Activated naive CD4-positive, alpha-beta T cell treated with anti-CD3 and anti-CD28 coated beads, Interleukin-2, amount 50 U/mL, for 72 hours (primary cell): Measurements from ENCODE around the gene RAPGEF5. TPM values are rescaled to one million over a fixed set of nuclear protein-coding genes. Genes with fewer than 3 reads are reported as not detected.

ENCODE experiments used
- ATAC-seq, 2 donors: fragments of 150-1000 bp; cut with Tn5 transposase; 2 replicates each; pipeline ENCODE4 v1.10.0; 2021; ENCODE audit warnings: mild to moderate bottlenecking in 2 of 2, moderate library complexity in 2 of 2
- DNase-seq, 2 donors: peaks; one replicate each; pipeline ENCODE4 v3.0.0; 2021 to 2022; ENCODE audit warnings: low spot score in 2 of 2
- H3K27ac Mint-ChIP-seq, 2 donors: one replicate each; pipeline ENCODE4 v1.8.0; 2022; ENCODE audit warnings: mild to moderate bottlenecking in 2 of 2, mixed read lengths in 2 of 2
- H3K36me3 Mint-ChIP-seq, 2 donors: one replicate each; pipeline ENCODE4 v1.8.0; 2022; ENCODE audit warnings: mixed read lengths in 2 of 2
- H3K9me3 Mint-ChIP-seq, 2 donors: one replicate each; pipeline ENCODE4 v1.8.0; 2022; ENCODE audit warnings: mixed read lengths in 2 of 2
- total RNA-seq, 2 donors: library from RNA; stranded (reverse); gene quantifications; one replicate each; pipeline ENCODE4 v1.2.3, GENCODE V29; 2022

RAPGEF5 gene
- total RNA-seq, 2 donors from 2014 or later = 0.23 to 0.53 TPM

DNA sequence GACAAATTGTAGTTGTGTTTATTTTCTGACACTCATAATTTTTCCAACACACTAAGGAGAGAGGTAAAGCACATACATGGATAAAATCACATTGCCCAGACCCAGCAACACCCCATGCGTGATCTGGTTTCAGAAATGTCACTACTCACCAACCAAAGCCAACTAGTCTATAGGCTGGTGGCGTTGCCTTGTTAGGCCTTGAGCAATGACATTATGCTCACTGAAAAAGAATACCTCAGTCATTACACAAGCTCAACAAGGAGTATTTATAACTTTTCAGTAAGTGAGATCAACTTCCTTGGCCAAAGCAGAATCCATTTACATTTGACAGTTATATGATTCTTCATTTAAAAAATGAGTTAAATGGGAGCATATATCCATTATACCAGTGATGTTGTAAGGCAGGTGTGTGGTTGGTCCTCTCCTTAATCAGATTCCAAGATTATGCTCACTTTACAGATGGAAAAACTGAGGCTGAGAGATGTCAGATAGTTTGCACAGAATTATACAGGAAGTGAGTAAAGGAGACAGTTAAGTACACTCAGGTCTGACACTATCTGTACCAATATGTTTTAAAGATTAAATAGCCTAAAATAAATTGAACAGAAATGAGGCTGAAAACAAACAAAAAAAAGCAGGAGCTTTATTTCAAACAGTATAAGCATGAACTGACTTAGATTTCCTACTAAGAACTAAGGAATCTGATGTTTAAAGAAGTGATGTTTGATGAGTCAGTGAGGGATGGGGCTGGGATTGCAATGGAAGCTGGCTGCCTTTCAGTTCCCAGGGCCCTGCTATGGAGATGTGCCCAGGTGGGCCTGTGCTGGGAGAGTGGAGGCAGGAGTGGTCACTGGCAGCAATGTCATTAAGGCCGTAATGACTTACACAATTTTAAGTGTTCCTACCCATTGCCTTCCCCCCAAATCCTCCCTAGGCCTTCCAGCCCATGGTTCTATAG, 118.3 kb downstream of the RAPGEF5 start:
- no peak for ATAC-seq
- Mint-ChIP-seq H3K27ac (no peak overlapping the region), H3K36me3 (no peaks in the 10 kb centered on the region), H3K9me3 (no peaks in the 10 kb centered on the region)
- DNase-seq = no peak

DNA sequence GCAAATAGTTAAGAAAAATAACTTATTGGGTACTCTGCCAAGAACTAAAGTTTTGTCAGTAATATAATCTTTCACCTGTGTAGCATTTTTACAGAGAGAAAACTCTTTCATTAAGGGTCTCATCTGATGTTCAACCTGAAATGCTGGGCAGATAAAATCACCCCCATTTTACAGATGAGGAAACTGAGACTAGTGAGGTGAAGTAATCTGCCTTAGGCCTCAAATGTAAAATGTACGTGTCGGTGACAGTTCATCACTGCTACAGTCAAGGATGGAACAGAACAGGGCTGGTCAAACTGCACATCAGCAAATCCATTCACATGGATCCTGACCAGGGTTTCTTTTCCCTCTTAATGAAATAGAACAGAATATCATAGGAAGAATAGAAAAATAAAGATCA, 121.8 kb downstream of the RAPGEF5 start:
- Mint-ChIP-seq H3K9me3 (no peaks in the 10 kb centered on the region), H3K27ac (no peak overlapping the region), H3K36me3 (no peaks in the 10 kb centered on the region)
- ATAC-seq = no peak
- no peak for DNase-seq

DNA sequence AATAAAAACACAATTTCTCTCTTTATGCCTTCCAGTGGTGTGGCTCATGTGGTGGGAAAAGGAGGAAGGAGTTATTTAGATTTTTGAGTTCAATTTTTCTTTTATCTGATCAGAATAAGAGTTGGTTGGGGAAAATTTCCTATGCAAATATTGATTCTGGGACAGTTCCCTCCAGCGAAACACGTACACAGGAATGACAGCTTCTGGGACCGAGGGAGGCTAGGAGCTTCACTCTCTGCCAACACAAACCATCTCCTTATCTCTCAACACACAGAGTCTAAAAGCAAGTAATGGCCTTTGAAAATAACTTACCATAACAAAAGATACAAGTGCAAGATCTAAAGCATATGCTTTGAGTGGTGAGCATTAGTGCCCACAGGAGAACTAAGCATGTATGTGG, 122.7 kb downstream of the RAPGEF5 start:
- H3K27ac Mint-ChIP-seq = no peak overlapping the region
- H3K9me3 Mint-ChIP-seq = no peaks in the 10 kb centered on the region
- ATAC-seq (no peak), DNase-seq (no peak)
- no peaks in the 10 kb centered on the region for H3K36me3 Mint-ChIP-seq

DNA sequence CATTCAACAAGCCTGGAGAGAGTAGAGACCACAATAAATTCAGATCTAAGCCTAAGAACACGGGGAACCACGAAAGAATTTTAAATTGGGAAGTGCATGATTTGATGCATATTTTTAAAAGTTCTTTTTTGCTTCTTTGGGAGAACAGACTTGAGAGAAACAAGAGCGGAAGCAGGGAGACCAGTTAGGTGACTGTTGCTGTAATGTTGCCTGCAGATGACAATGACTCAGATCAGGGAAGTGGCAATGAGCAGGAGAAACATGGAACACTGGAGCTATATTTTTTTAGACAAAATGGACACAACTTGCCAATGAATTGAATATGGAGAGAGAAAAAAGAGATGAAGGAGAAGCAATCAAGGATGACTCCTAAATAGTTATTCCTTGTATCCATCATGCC, 125.1 kb downstream of the RAPGEF5 start:
- Mint-ChIP-seq H3K27ac (no peak overlapping the region), H3K9me3 (no peaks in the 10 kb centered on the region), H3K36me3 (no peaks in the 10 kb centered on the region)
- no peak for ATAC-seq
- no peak for DNase-seq

DNA sequence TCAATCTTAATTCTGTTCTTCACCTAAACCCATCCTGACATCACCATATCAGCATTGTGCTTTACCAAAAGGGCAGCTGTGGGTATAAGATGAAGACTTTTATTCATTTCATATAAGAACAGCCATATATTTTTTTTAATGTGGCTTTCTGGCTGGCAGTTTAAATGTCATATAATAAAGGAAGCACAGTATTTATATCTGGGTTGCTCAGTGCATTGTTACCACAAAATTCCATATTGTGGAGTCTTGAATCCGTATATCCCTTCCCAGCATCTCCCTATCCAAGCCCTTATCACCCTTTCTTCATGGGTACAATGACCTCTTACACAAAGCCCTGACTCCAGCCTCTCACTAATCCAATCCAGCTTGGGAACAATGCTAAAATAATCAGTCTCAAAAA, 125.8 kb downstream of the RAPGEF5 start:
- DNase-seq = no peak
- no peak for ATAC-seq
- no peaks in the 10 kb centered on the region for H3K36me3 Mint-ChIP-seq
- H3K27ac Mint-ChIP-seq = no peak overlapping the region
- no peaks in the 10 kb centered on the region for H3K9me3 Mint-ChIP-seq

- Mint-ChIP-seq H3K36me3 (no peaks in the 10 kb centered on the region), H3K9me3 (no peaks in the 10 kb centered on the region), H3K27ac (no peak overlapping the region)
- DNase-seq = no peak
- no peak for ATAC-seq
Measured at GRCh38 chr7:22230238-22230637, 126.7 kb downstream of the RAPGEF5 start.

- Mint-ChIP-seq H3K36me3 (no peaks in the 10 kb centered on the region), H3K27ac (no peak overlapping the region), H3K9me3 (no peaks in the 10 kb centered on the region)
- ATAC-seq (no peak), DNase-seq (no peak)
Measured at GRCh38 chr7:22229148-22229547, 127.8 kb downstream of the RAPGEF5 start.

DNA sequence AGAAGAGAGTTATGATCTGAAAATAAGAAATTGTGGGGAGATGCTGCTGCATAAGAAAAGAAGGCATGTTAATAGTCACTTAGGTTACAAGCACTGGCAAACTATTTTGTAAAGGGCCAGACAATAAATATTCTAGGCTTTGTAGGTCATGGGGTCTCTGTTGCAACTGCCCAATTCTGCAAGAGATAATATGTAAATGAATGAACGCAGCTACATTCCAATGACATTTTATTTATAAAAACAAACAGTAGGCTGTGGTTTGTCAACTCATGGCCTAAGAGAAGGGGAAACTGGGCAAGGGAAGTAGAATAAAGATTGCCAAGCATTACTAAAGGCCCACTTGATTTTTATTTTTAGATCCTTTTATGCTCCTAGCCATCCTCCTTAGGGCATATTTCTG, 133.1 kb downstream of the RAPGEF5 start:
- Mint-ChIP-seq H3K9me3 (peaks cover 4% of the 10 kb centered on the region in 2 donors), H3K27ac (no peak overlapping the region), H3K36me3 (no peaks in the 10 kb centered on the region)
- DNase-seq = no peak
- no peak for ATAC-seq

GRCh38 chr7:22220941-22221340, 136.0 kb downstream of the RAPGEF5 start:
- Mint-ChIP-seq H3K27ac (no peak overlapping the region), H3K9me3 (peaks cover 4% of the 10 kb centered on the region in 2 donors), H3K36me3 (no peaks in the 10 kb centered on the region)
- ATAC-seq (no peak), DNase-seq (no peak)

GRCh38 chr7:22219739-22220493, 137.0 kb downstream of the RAPGEF5 start:
- ATAC-seq (no peak), DNase-seq (no peak)
- no peaks in the 10 kb centered on the region for H3K36me3 Mint-ChIP-seq
- H3K9me3 Mint-ChIP-seq = peaks cover 4% of the 10 kb centered on the region in 2 donors
- no peak overlapping the region for H3K27ac Mint-ChIP-seq

DNA sequence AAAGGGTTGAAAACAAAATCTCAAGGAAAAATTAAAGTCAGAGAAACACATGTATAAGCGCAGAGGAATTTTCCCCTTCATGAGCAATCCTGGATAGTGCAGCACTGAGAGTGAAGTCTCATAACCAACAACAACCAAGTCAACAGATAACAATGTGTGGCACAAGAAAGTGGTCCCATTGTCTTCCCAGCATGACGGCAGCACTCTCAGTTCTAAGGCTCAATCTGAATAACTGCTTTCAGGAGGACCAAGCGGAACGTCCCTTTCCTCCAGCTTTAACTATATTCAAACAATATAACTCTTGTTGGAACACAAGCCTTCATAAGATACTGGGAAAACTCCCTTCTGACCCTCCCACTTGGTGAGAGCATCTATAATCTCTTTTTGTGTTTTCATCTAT, 137.9 kb downstream of the RAPGEF5 start:
- ATAC-seq (no peak), DNase-seq (no peak)
- Mint-ChIP-seq H3K27ac (no peak overlapping the region), H3K36me3 (no peaks in the 10 kb centered on the region), H3K9me3 (peaks cover 4% of the 10 kb centered on the region in 2 donors)

GRCh38 chr7:22216832-22217475, 140.0 kb downstream of the RAPGEF5 start:
- ATAC-seq (no peak), DNase-seq (no peak)
- H3K9me3 Mint-ChIP-seq = peaks cover 4% of the 10 kb centered on the region in 2 donors
- H3K36me3 Mint-ChIP-seq = no peaks in the 10 kb centered on the region
- no peak overlapping the region for H3K27ac Mint-ChIP-seq

DNA sequence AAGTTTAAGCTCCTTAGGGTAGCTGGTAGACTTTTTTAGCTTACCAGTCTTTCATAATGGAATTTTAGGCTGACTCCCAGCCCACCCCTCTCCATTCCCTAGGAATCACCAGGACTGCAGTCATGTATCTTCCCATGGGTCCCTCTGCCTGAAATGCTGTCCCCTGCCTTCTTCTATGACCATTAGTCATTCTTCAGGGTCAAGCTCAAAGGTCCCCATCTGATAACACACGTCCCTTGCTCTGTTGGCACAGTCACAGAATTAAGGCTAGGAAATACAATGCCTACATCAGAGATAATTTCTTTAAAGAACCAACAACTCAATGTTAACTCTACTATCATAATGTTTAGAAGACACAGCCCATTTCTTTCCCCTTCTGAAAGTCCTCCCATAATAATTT, 140.6 kb downstream of the RAPGEF5 start:
- ATAC-seq (no peak), DNase-seq (no peak)
- H3K27ac Mint-ChIP-seq = no peak overlapping the region

DNA sequence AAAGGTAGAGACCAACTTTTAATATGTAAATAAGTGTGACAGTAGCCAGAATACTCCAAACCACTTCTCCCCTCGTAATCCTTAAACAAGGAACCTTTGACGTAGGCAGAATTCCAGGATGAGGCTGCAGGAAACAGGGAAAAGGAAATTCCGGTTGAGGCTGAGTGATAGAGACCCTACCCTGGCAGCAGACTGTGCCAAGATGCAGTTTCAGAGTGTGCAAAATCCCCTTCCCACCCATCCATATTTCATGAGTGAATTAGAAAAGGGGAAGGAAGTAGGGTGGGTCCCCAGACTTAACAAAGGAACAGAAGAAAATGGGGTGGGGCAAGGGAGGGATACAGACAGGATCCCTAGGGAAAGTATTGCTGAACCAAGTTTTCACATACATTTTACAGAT, 143.0 kb downstream of the RAPGEF5 start:
- DNase-seq (no peak), ATAC-seq (no peak)
- no peak overlapping the region for H3K27ac Mint-ChIP-seq
- no peaks in the 10 kb centered on the region for H3K9me3 Mint-ChIP-seq
- H3K36me3 Mint-ChIP-seq = no peaks in the 10 kb centered on the region

More for the DNA sequence above, 140.6 kb downstream of the RAPGEF5 start:
- Mint-ChIP-seq H3K36me3 (no peaks in the 10 kb centered on the region), H3K9me3 (no peaks in the 10 kb centered on the region)

- H3K9me3 Mint-ChIP-seq = no peaks in the 10 kb centered on the region
- no peaks in the 10 kb centered on the region for H3K36me3 Mint-ChIP-seq
- H3K27ac Mint-ChIP-seq = no peak overlapping the region
- ATAC-seq (no peak), DNase-seq (no peak)
Measured at GRCh38 chr7:22213081-22213480, 143.9 kb downstream of the RAPGEF5 start.

- no peak for ATAC-seq
Measured at GRCh38 chr7:22210967-22211366, 146.0 kb downstream of the RAPGEF5 start.

GRCh38 chr7:22210355-22210754, 146.6 kb downstream of the RAPGEF5 start:
- DNase-seq = no peak
- no peaks in the 10 kb centered on the region for H3K36me3 Mint-ChIP-seq
- ATAC-seq = no peak

More at GRCh38 chr7:22210967-22211366, 146.0 kb downstream of the RAPGEF5 start:
- no peaks in the 10 kb centered on the region for H3K9me3 Mint-ChIP-seq
- no peak for DNase-seq
- H3K27ac Mint-ChIP-seq = no peak overlapping the region
- H3K36me3 Mint-ChIP-seq = no peaks in the 10 kb centered on the region

More at GRCh38 chr7:22210355-22210754, 146.6 kb downstream of the RAPGEF5 start:
- Mint-ChIP-seq H3K9me3 (no peaks in the 10 kb centered on the region), H3K27ac (no peak overlapping the region)
